HCT116 (cell line): ENCODE measurements around the gene ALX4.

Experiments used
- EGR1 ChIP-seq: IDR thresholded peaks from 2 replicates; pipeline ENCODE4 v1.6.1; 2012; ENCODE audit warnings: low read depth
- EZH2 ChIP-seq: fragments of 200-600 bp; sonication (generic); IDR thresholded peaks from 2 replicates; pipeline ENCODE4 v1.6.1; 2017; ENCODE audit warnings: antibody characterized with exemption, mixed run types
- POLR2AphosphoS5 ChIP-seq: IDR thresholded peaks from 2 replicates; pipeline ENCODE4 v1.6.1; 2011; ENCODE audit warnings: mild to moderate bottlenecking, low read depth, low read length, moderate library complexity
- RAD21 ChIP-seq: IDR thresholded peaks from 2 replicates; pipeline ENCODE4 v1.6.1; 2012; ENCODE audit warnings: low read depth, mild to moderate bottlenecking
- SIN3A ChIP-seq: IDR thresholded peaks from 2 replicates; pipeline ENCODE4 v1.6.1; 2012; ENCODE audit warnings: low read depth
- YY1 ChIP-seq: IDR thresholded peaks from 2 replicates; pipeline ENCODE4 v1.6.1; 2011; ENCODE audit warnings: low read length, low read depth, moderate library complexity, mild to moderate bottlenecking; ENCODE audit not compliant: insufficient replicate concordance; ENCODE audit errors: extremely low read depth
- TF ChIP-seq, protein P1 (sequence below), 3 experiments: fragments of 200-600 bp in 1 of 3; sonication (generic) in 1 of 3; IDR thresholded peaks in 2 of 3; conservative IDR thresholded peaks in 1 of 3; 2 replicates each; pipeline ENCODE4 v1.5.1; 2012 to 2017; ENCODE audit warnings: low read depth in 2 of 3, low read length in 2 of 3, antibody characterized with exemption in 1 of 3, borderline replicate concordance in 1 of 3, control low read depth in 1 of 3, mild to moderate bottlenecking in 1 of 3, mixed read lengths in 1 of 3, mixed run types in 1 of 3, moderate library complexity in 1 of 3; ENCODE audit not compliant: insufficient read depth in 1 of 3

DNA sequence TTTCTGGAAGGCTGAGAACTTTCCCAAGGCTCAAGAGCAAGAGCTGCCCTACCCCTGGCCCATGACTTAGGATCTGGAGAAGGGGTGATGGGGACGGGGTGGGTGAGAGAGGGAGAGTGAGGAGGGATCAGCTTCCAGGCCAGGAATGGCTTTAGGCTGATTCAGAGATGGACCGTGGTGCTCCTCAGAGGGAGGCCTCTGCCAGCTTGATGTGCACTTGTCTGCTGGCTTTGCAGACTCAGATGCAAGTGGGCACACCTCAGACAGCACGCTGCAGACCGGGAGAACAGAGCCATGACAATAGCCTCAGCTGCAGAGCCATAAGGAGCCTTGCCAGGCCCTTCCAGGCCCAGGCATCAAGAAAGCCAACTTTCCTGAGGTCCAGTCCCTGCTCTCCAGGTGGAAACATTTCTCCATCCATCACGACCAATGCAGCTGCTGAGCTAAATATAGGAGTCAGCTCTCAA, 41.3 kb downstream of the ALX4 start:
- TF ChIP-seq EGR1 = no peak
- no peak for TF ChIP-seq SIN3A
- TF ChIP-seq, protein P1, sequence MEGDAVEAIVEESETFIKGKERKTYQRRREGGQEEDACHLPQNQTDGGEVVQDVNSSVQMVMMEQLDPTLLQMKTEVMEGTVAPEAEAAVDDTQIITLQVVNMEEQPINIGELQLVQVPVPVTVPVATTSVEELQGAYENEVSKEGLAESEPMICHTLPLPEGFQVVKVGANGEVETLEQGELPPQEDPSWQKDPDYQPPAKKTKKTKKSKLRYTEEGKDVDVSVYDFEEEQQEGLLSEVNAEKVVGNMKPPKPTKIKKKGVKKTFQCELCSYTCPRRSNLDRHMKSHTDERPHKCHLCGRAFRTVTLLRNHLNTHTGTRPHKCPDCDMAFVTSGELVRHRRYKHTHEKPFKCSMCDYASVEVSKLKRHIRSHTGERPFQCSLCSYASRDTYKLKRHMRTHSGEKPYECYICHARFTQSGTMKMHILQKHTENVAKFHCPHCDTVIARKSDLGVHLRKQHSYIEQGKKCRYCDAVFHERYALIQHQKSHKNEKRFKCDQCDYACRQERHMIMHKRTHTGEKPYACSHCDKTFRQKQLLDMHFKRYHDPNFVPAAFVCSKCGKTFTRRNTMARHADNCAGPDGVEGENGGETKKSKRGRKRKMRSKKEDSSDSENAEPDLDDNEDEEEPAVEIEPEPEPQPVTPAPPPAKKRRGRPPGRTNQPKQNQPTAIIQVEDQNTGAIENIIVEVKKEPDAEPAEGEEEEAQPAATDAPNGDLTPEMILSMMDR (IDR thresholded peaks at IDR 0.05 in 2 of 3, conservative IDR thresholded peaks at IDR 0.05 in 1 of 3; ENCODE audit: borderline replicate concordance in 1 of 3, insufficient read depth in 1 of 3, low read depth in 2 of 3, low read length in 2 of 3) = no peak
- no peak for TF ChIP-seq EZH2
- TF ChIP-seq YY1 = no peak
- TF ChIP-seq POLR2AphosphoS5 = no peak
- no peak for TF ChIP-seq RAD21
